HEK293T (cell line): ENCODE results near the gene INS.

Experiments used
- CTCF ChIA-PET: fragments of 350-600 bp; formaldehyde crosslinking; extraction: SDS; loops from one replicate; lab custom pipeline; 2021; ENCODE audit warnings: antibody characterized with exemption, inconsistent platforms; lab: Yijun Ruan, JAX
- POLR2A ChIA-PET: fragments of 350-600 bp; formaldehyde crosslinking; extraction: SDS; loops from one replicate; lab custom pipeline; 2020; ENCODE audit warnings: antibody characterized with exemption, inconsistent platforms; lab: Yijun Ruan, JAX
- DNase-seq: peaks from one replicate; pipeline ENCODE4 v3.0.0; 2012; ENCODE audit warnings: mixed read lengths; ENCODE audit errors: extremely low spot score
- ARNT ChIP-seq: fragments of 450-650 bp; IDR thresholded peaks from 2 replicates; pipeline ENCODE4 v1.6.1; 2017; ENCODE audit warnings: mild to moderate bottlenecking
- BHLHE40 ChIP-seq: fragments of 450-650 bp; IDR thresholded peaks from 2 replicates; pipeline ENCODE4 v1.6.1; 2016; ENCODE audit warnings: mild to moderate bottlenecking, moderate library complexity, borderline replicate concordance
- CTBP1 ChIP-seq: fragments of 450-650 bp; IDR thresholded peaks from 2 replicates; pipeline ENCODE4 v1.6.1; 2016; ENCODE audit warnings: borderline replicate concordance
- ELF4 ChIP-seq: fragments of 450-650 bp; IDR thresholded peaks from 2 replicates; pipeline ENCODE4 v1.6.1; 2017; ENCODE audit warnings: antibody characterized with exemption
- FOXA1 ChIP-seq: fragments of 450-650 bp; IDR thresholded peaks from 2 replicates; pipeline ENCODE4 v1.6.1; 2016; ENCODE audit warnings: mild to moderate bottlenecking
- FOXK2 ChIP-seq: fragments of 450-650 bp; IDR thresholded peaks from 2 replicates; pipeline ENCODE4 v1.6.1; 2016; ENCODE audit warnings: mild to moderate bottlenecking
- FOXM1 ChIP-seq: fragments of 450-650 bp; IDR thresholded peaks from 2 replicates; pipeline ENCODE4 v1.6.1; 2017; ENCODE audit warnings: mild to moderate bottlenecking, borderline replicate concordance
- HDGF ChIP-seq: fragments of 450-650 bp; IDR thresholded peaks from 2 replicates; pipeline ENCODE4 v1.6.1; 2017; ENCODE audit warnings: antibody characterized with exemption, borderline replicate concordance
- L3MBTL2 ChIP-seq: fragments of 450-650 bp; conservative IDR thresholded peaks from 2 replicates; pipeline ENCODE4 v1.6.1; 2016; ENCODE audit warnings: mild to moderate bottlenecking
- LEF1 ChIP-seq: fragments of 450-650 bp; IDR thresholded peaks from 2 replicates; pipeline ENCODE4 v1.6.1; 2017; ENCODE audit warnings: mild to moderate bottlenecking, borderline replicate concordance
- NFRKB ChIP-seq: fragments of 450-650 bp; IDR thresholded peaks from 2 replicates; pipeline ENCODE4 v1.6.1; 2016; ENCODE audit warnings: mild to moderate bottlenecking, moderate library complexity
- SP1 ChIP-seq: fragments of 450-650 bp; IDR thresholded peaks from 2 replicates; pipeline ENCODE4 v1.6.1; 2017
- SUZ12 ChIP-seq: fragments of 450-650 bp; IDR thresholded peaks from 2 replicates; pipeline ENCODE4 v1.6.1; 2016; ENCODE audit warnings: mild to moderate bottlenecking
- TARDBP ChIP-seq: fragments of 450-650 bp; IDR thresholded peaks from 2 replicates; pipeline ENCODE4 v1.6.1; 2016
- ZNF384 ChIP-seq: fragments of 450-650 bp; IDR thresholded peaks from 2 replicates; pipeline ENCODE4 v1.6.1; 2016
- TF ChIP-seq, protein P1 (sequence below): fragments of 450-650 bp; IDR thresholded peaks from 2 replicates; pipeline ENCODE4 v1.6.1; 2016

The INS gene

DNA sequence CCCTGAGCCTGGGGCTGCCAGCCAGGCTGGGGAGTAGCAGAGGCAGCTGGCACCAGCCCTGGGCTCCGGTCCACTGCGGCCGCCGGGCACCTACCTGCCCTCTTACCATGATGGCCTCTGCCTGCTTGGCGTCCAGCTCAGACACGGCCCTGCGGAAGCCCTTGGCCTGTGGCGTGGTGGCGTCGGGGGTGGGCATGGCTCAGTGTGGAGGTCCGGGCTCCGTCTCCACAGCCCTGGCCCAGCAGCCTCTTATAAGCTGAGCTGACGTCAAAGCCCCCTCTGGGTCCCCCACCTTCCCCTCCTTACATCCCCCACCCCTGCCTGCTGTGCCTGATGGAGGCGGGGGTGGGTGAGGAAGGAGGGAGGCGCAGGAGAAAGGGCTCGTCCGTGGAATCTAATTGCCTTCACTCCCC lies 10.6 kb upstream of the INS start, which contains the start of gene TH:
TSS of gene TH (minus strand) at position 225 of the 413 bp plus-strand sequence. CDS start at position 196, 29 bp downstream.
- CTCF ChIA-PET, result no interaction called here
- POLR2A ChIA-PET, result no interaction called here
- TF ChIP-seq ELF4 (no peak), BHLHE40 (no peak), FOXK2 (no peak), ZNF384 (no peak), LEF1 (no peak), CTBP1 (no peak), SUZ12 (no peak), SP1 (no peak), NFRKB (no peak), HDGF (no peak), FOXM1 (no peak), ARNT (no peak), L3MBTL2 (no peak)
- TF ChIP-seq, protein P1, sequence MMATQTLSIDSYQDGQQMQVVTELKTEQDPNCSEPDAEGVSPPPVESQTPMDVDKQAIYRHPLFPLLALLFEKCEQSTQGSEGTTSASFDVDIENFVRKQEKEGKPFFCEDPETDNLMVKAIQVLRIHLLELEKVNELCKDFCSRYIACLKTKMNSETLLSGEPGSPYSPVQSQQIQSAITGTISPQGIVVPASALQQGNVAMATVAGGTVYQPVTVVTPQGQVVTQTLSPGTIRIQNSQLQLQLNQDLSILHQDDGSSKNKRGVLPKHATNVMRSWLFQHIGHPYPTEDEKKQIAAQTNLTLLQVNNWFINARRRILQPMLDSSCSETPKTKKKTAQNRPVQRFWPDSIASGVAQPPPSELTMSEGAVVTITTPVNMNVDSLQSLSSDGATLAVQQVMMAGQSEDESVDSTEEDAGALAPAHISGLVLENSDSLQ, result no peak
- no peak for DNase-seq

DNA sequence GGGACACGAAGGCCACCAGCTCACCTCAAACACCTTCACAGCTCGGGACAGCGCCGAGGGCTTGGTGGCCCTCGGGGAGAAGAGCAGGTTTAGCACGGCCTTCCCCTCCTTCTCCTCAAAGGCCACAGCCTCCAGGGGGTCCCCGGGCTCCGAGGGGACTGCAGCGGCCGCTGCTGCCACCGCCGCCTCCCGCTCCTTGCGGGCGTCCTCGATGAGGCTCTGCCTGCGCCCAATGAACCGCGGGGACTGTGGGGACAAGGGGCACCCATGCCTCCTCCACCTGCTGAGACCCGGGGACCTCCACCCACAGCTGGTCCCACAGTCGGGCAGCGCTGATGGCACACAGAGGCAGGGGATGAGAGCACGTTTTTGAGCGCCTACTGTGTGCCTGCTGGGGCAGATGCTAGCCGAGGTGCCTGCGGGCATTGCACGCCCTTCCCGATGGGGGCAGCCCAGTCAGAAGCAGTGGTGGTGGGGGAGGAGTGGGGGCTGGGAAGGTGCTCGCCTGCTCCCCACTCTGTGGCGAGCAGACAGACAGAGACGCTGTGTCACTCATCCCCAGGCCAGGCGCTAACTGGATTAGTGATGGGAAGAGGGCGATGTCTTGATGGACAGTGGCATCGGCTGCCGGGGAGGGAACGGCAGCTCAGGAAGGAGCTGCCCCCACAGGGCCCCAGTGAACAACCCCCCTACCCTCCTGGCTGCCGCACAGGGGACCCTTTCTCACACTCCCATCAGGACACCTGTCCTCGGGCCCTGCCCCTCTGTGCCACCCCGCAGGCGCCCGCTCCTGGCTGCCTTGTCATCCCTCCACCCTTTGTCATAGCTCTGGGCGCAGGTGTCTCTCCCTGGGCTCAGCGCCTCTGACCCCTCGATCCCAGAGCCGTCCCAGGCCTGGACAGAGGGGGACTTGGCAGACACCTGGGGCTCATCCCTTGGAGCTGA lies 8.9 kb upstream of the INS start:
- no peak for DNase-seq
- TF ChIP-seq, protein P1, result no peak
- TF ChIP-seq FOXK2 (no peak), HDGF (no peak), SUZ12 (no peak), NFRKB (no peak), CTBP1 (no peak), ELF4 (no peak), FOXA1 (no peak), LEF1 (no peak)
- CTCF ChIA-PET, result no interaction called here
- POLR2A ChIA-PET, result no interaction called here

DNA sequence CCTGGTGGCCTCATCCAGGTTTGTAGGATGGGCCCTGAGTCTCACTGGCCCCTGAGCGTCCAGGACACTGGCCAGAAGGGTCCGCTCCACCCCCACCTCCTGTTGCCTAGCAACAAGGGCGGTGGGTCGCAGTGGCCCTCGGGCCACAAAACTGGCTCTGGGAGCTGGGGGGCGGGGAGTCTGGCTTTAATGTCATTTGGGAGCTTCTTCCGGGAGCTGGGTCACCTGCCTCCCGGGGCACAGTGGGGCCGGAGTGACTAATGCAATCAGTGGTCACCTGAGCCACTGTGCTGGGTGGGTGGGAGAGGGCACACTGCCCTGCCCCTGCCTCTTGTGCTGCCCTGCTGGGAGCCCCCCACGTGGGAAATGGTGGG lies 8.0 kb upstream of the INS start:
- ChIA-PET POLR2A (no interaction called here), CTCF (no interaction called here)
- TF ChIP-seq ELF4 (no peak), FOXA1 (no peak)

DNA sequence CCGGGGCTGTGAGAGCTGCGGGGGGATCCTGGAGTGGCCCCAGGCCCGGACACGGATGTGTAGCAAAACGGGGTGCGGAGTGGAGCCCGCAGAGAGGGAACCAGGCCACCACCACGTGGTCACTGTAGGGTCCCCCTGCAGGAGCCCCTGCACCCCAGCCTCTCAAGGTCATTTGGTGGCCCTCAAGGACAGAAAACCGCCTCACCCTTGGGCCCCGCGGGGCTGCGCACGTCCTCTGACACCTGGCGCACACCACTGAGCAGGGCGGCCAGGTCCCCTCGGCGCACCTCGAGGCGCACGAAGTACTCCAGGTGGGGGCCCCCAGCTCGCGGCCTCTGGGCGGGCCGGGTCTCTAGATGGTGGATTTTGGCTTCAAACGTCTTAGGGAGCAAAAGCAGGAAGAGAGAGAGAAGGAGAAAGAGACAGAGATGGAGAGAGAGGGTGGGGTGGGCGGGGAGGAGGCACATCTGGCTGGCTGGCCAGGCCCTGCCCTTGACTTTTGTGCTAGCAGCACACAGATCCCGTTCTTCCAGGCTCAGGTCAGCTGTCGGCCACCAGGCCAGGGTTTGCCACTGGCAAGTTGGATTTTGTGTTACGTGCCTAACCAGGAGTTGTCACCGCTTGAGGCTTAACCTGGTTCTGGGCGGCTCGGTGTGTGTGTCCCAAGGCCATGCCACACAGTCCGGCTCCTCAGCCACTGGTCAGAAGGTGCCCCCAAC lies 7.4 kb upstream of the INS start:
- ChIA-PET POLR2A (no interaction called here), CTCF (no interaction called here)
- DNase-seq, result no peak
- TF ChIP-seq, protein P1, result no peak
- TF ChIP-seq FOXK2 (no peak), SUZ12 (no peak), L3MBTL2 (no peak), TARDBP (no peak), NFRKB (no peak), HDGF (no peak), CTBP1 (no peak), ELF4 (no peak), BHLHE40 (no peak)

More for the DNA sequence above, 8.0 kb upstream of the INS start:
- DNase-seq, result no peak

DNA sequence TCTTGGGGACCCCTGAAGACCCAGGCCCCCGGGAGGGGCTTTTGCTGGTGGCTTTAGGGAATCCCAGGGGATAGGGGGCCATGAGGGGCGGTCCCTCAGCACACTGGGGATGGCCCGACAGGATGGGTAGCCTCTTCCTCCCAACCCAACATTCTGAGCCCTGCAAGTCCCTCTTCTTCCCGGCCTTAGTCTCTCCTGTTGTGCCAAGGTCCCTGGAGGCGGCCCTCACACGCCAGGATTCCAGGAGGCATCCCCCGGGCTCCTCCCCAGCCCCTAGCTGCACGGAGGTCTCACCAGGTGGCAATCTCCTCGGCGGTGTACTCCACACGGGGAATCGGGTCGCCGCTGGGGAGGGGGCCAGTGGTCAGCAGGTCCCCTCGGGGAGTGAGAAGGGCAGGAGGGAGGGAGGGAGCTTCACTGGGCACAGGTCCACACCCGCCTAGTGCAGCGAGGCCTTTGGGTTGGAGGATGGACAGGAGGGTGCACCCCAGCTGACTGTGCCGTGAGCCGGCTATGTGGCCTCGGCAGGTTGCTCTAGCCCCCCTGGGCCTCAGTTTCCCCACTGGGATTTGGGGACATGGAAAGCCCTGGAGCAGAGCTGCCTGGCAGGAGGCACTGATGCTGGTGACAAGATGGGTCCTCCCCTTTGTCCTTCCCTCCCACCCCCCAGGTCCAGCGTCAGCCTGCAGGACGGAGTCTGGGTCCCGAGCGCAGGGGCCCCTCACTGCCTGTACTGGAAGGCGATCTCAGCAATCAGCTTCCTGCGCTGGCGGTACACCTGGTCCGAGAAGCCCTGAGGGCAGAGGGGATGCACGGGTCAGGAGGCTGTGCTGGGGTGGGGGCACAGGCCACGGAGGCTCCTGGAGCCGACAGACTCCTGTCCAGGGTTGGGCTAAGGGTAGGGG lies 6.4 kb upstream of the INS start:
- ChIA-PET POLR2A (no interaction called here), CTCF (interaction anchor here (0.6 kb wide), 1 partner anchor 9 kb away, joined by 5 read pairs; no protein-coding TSS in a partner anchor)
- DNase-seq, result no peak
- TF ChIP-seq SUZ12 (no peak), FOXA1 (no peak), ARNT (no peak), ZNF384 (no peak), NFRKB (no peak), SP1 (no peak), CTBP1 (no peak), L3MBTL2 (no peak), FOXM1 (no peak), BHLHE40 (no peak), HDGF (no peak), LEF1 (no peak), FOXK2 (no peak), TARDBP (no peak)
- TF ChIP-seq, protein P1, result no peak
